OCI-LY3 (cell line): ENCODE measurements around the gene POLG2.

Source experiments
- CTCF ChIP-seq: fragments of 200-600, 300-600 bp; sonication (generic); IDR thresholded peaks from 2 replicates; pipeline ENCODE4 v1.5.1; 2014; ENCODE audit warnings: antibody characterized with exemption, low read length, low read depth
- EZH2phosphoT487 ChIP-seq: fragments of 200-600 bp; shearing (Covaris generic); IDR thresholded peaks from 2 replicates; pipeline ENCODE4 v1.6.1; 2018; ENCODE audit warnings: antibody characterized with exemption, mixed run types, low read depth

DNA sequence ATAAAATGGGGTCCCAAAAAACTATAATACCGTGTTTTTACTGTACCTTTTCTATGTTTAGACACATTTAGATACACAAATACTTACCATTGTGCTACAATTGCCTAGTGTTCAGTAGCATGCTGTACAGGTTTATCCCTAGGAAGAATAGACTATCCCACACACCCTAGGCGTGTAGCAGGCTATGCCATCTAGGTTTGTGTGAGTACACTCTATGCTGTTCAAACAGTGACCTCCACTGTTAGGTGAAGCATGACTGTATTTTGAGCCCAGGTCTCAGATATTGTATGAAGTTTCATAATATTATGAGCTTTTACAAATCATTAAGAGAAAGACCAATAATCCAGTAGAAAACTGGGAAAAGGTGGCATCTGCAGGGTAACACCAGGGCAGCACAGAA lies 24.3 kb downstream of the POLG2 start:
- no peak for TF ChIP-seq CTCF
- no peak for TF ChIP-seq EZH2phosphoT487
